ENCODE data around the gene SPOCD1. TPM values are rescaled to one million over a fixed set of nuclear protein-coding genes. Genes with fewer than 3 reads are reported as not detected.

Gene SPOCD1
- total RNA-seq, 1 donor from 2014 or later = 28.0 TPM

DNA sequence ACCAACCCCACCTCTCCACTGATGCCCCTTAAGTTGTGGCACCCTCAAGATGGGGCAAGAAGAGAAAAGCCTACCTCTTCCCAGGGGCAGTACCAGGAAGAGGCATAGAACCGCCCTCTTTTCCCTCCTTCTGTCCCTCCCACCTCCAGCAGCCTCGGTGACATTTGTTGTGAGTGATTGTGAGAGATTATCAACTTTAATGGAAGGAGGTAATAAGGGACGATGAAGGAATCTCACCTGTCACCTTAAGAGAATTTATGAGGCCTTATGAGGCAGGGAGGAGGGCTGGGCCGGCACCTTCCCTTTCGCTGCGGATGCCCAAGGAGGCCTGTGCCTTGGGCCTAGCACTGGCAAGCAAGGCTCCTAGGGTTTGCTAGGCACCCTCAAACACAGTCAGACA is 50.3 kb downstream of the SPOCD1 start:
- Mint-ChIP-seq H3K4me3 (ENCODE audit: unreplicated experiment) (no peak overlapping the region), H3K4me1 (ENCODE audit: low read depth, unreplicated experiment) (peaks cover 10% of the 10 kb centered on the region)

DNA sequence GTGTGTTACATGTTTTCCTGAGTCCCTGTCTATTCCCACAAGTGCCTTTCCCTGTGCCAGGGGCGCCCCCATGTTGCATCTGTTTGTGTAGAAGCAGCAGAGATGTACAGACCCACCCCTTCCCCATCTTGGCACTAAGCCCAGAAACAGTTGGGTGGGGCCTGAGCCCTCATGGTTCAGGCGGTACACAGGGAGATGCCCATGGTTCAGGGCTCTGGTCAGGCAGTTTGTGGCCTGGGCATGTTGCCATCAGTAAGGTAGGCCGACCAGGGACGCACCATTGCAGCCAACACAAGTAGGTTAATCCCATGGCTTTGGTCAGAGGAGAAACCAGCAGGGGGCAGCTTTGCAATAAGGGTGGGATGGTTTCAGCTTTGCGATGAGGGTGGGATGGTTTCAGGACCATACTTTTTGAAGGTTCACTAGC is 50.8 kb downstream of the SPOCD1 start:
- Mint-ChIP-seq H3K4me3 (ENCODE audit: unreplicated experiment) (peak overlapping the region; percentile 76), H3K9me3 (ENCODE audit: unreplicated experiment) (no peaks in the 10 kb centered on the region), H3K27ac (ENCODE audit: unreplicated experiment) (no peak overlapping the region), H3K27me3 (ENCODE audit: low read depth, unreplicated experiment) (peaks cover 35% of the 10 kb centered on the region), H3K4me1 (ENCODE audit: low read depth, unreplicated experiment) (peaks cover 12% of the 10 kb centered on the region), H3K36me3 (ENCODE audit: low read depth, unreplicated experiment) (no peaks in the 10 kb centered on the region)
- peaks cover 2% of the 10 kb centered on the region for H3K79me2 ChIP-seq (ENCODE audit: insufficient read depth, low read length)
- H3K9ac ChIP-seq (ENCODE audit: low read length) = no peak overlapping the region
- H4K20me1 ChIP-seq (ENCODE audit: insufficient read depth, low read length) = peaks cover 8% of the 10 kb centered on the region
- no peak overlapping the region for H3K27ac ChIP-seq (ENCODE audit: low read depth, low read length)
- H2AFZ ChIP-seq (ENCODE audit: low read depth, low read length) = no peak overlapping the region
- no peak overlapping the region for H3K4me3 ChIP-seq (ENCODE audit: insufficient read depth, low read depth, low read length)
- no peaks in the 10 kb centered on the region for H3K9me3 ChIP-seq (ENCODE audit: insufficient read depth, low read depth, low read length)
- H3K4me1 ChIP-seq (ENCODE audit: insufficient read depth, low read length) = peaks cover 37% of the 10 kb centered on the region
- FAIRE-seq = no peak
- H3K27me3 ChIP-seq (ENCODE audit: insufficient read depth, low read length) = no peaks in the 10 kb centered on the region
- peak overlapping the region; percentile 86 for H3K4me2 ChIP-seq (ENCODE audit: low read length)
- H3K36me3 ChIP-seq (ENCODE audit: insufficient read depth, low read length) = no peaks in the 10 kb centered on the region
- DNase-seq (ENCODE audit: low read depth) = no peak
- TF ChIP-seq EZH2 (IDR thresholded peaks at IDR 0.05; ENCODE audit: insufficient read depth, low read length) = no peak
- TF ChIP-seq, protein P1, sequence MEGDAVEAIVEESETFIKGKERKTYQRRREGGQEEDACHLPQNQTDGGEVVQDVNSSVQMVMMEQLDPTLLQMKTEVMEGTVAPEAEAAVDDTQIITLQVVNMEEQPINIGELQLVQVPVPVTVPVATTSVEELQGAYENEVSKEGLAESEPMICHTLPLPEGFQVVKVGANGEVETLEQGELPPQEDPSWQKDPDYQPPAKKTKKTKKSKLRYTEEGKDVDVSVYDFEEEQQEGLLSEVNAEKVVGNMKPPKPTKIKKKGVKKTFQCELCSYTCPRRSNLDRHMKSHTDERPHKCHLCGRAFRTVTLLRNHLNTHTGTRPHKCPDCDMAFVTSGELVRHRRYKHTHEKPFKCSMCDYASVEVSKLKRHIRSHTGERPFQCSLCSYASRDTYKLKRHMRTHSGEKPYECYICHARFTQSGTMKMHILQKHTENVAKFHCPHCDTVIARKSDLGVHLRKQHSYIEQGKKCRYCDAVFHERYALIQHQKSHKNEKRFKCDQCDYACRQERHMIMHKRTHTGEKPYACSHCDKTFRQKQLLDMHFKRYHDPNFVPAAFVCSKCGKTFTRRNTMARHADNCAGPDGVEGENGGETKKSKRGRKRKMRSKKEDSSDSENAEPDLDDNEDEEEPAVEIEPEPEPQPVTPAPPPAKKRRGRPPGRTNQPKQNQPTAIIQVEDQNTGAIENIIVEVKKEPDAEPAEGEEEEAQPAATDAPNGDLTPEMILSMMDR (IDR thresholded peaks at IDR 0.05; ENCODE audit: insufficient read depth, low read depth, low read length) = peak; percentile 24

More for the DNA sequence above, 50.3 kb downstream of the SPOCD1 start:
- H3K79me2 ChIP-seq (ENCODE audit: insufficient read depth, low read length) = peaks cover 2% of the 10 kb centered on the region
- H3K27ac Mint-ChIP-seq (ENCODE audit: unreplicated experiment) = no peak overlapping the region
- H3K9ac ChIP-seq (ENCODE audit: low read length) = no peak overlapping the region
- H3K36me3 ChIP-seq (ENCODE audit: insufficient read depth, low read length) = no peaks in the 10 kb centered on the region
- no peak overlapping the region for H3K27ac ChIP-seq (ENCODE audit: low read depth, low read length)
- H3K4me2 ChIP-seq (ENCODE audit: low read length) = no peak overlapping the region
- peaks cover 33% of the 10 kb centered on the region for H3K4me1 ChIP-seq (ENCODE audit: insufficient read depth, low read length)
- no peaks in the 10 kb centered on the region for H3K9me3 Mint-ChIP-seq (ENCODE audit: unreplicated experiment)
- FAIRE-seq = no peak
- no peak for TF ChIP-seq EZH2 (IDR thresholded peaks at IDR 0.05; ENCODE audit: insufficient read depth, low read length)
- TF ChIP-seq, protein P1 (IDR thresholded peaks at IDR 0.05; ENCODE audit: insufficient read depth, low read depth, low read length) = no peak
- no peaks in the 10 kb centered on the region for H3K27me3 ChIP-seq (ENCODE audit: insufficient read depth, low read length)
- peaks cover 40% of the 10 kb centered on the region for H3K27me3 Mint-ChIP-seq (ENCODE audit: low read depth, unreplicated experiment)
- no peak overlapping the region for H2AFZ ChIP-seq (ENCODE audit: low read depth, low read length)
- H4K20me1 ChIP-seq (ENCODE audit: insufficient read depth, low read length) = peaks cover 8% of the 10 kb centered on the region
- H3K9me3 ChIP-seq (ENCODE audit: insufficient read depth, low read depth, low read length) = no peaks in the 10 kb centered on the region
- DNase-seq (ENCODE audit: low read depth) = no peak
- H3K4me3 ChIP-seq (ENCODE audit: insufficient read depth, low read depth, low read length) = no peak overlapping the region
- no peaks in the 10 kb centered on the region for H3K36me3 Mint-ChIP-seq (ENCODE audit: low read depth, unreplicated experiment)

DNA sequence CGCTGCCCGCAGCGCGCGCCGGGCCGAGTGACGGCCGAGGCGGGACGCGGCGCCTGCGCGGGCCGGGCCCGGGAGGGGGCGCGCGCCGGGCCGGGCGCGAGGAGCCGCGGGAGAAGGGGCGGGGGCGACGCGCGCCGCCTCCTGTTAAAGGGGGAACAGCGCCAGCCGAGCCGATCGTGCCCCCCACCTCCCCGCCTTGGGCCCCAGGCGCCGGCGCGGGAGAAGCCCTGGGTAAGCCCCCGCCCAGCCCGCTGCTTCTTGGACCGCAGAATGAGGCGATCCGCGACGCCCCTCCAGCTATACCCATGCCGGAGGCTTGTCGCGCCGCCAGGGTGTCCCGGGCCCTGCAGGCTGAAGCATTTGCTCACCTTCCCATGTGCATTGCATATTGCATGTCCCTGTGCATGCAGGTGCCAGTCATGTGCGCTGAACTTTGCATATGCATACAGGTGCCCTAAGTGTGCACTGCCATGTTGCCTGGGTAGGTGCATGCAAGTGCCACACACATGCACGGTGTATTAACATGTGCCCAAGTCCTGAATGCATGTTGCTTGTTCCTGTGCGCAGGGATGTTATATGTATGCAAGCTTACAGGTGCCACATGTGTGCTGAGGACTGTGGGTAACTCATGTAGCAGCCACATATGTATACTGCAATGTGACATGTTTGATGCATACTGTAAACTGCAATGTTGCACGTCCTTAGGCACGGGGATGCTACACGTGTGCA is 51.3 kb downstream of the SPOCD1 start, which contains the start of gene ADGRB2:
Gene ADGRB2, minus strand, starts transcription at position 29 of the 729 bp plus-strand sequence. CDS start 7,119 bp downstream, outside the sequence.
- H3K36me3 Mint-ChIP-seq (ENCODE audit: low read depth, unreplicated experiment) = no peaks in the 10 kb centered on the region
- no peak for DNase-seq (ENCODE audit: low read depth)
- H3K4me1 Mint-ChIP-seq (ENCODE audit: low read depth, unreplicated experiment) = peaks cover 17% of the 10 kb centered on the region
- H4K20me1 ChIP-seq (ENCODE audit: insufficient read depth, low read length) = peaks cover 10% of the 10 kb centered on the region
- H3K27ac Mint-ChIP-seq (ENCODE audit: unreplicated experiment) = no peak within 1 kb of the TSS
- peak within 1 kb of the TSS; percentile 65 for H2AFZ ChIP-seq (ENCODE audit: low read depth, low read length)
- H3K27ac ChIP-seq (ENCODE audit: low read depth, low read length) = no peak within 1 kb of the TSS
- H3K9ac ChIP-seq (ENCODE audit: low read length) = peak within 1 kb of the TSS; percentile 55
- peaks cover 43% of the 10 kb centered on the region for H3K4me1 ChIP-seq (ENCODE audit: insufficient read depth, low read length)
- no peaks in the 10 kb centered on the region for H3K27me3 ChIP-seq (ENCODE audit: insufficient read depth, low read length)
- no peaks in the 10 kb centered on the region for H3K9me3 ChIP-seq (ENCODE audit: insufficient read depth, low read depth, low read length)
- peaks cover 32% of the 10 kb centered on the region for H3K27me3 Mint-ChIP-seq (ENCODE audit: low read depth, unreplicated experiment)
- H3K4me3 ChIP-seq (ENCODE audit: insufficient read depth, low read depth, low read length) = peak within 1 kb of the TSS; percentile 61
- H3K9me3 Mint-ChIP-seq (ENCODE audit: unreplicated experiment) = no peaks in the 10 kb centered on the region
- peak within 1 kb of the TSS; percentile 89 for H3K4me3 Mint-ChIP-seq (ENCODE audit: unreplicated experiment)
- H3K36me3 ChIP-seq (ENCODE audit: insufficient read depth, low read length) = no peaks in the 10 kb centered on the region
- no peak for TF ChIP-seq EZH2 (IDR thresholded peaks at IDR 0.05; ENCODE audit: insufficient read depth, low read length)
- TF ChIP-seq, protein P1 (IDR thresholded peaks at IDR 0.05; ENCODE audit: insufficient read depth, low read depth, low read length) = no peak
- peak within 1 kb of the TSS; percentile 93 for H3K4me2 ChIP-seq (ENCODE audit: low read length)
- FAIRE-seq = no peak
- H3K79me2 ChIP-seq (ENCODE audit: insufficient read depth, low read length) = peaks cover 2% of the 10 kb centered on the region
